Colonic mucosa (tissue), 4 donors: Measurements from ENCODE around the gene HNRNPA1. TPM values are rescaled to one million over a fixed set of nuclear protein-coding genes. Genes with fewer than 3 reads are reported as not detected.

Experiments
- DNase-seq: peaks from one replicate; pipeline ENCODE4 v3.0.0-alpha.2; 2020
- H3K27ac ChIP-seq: fragments of 200-600 bp; one replicate; pipeline ENCODE4 v1.8.0; 2021
- H3K27me3 ChIP-seq: fragments of 200-600 bp; one replicate; pipeline ENCODE4 v1.8.0; 2021
- H3K36me3 ChIP-seq: fragments of 200-600 bp; one replicate; pipeline ENCODE4 v1.8.0; 2021
- H3K4me1 ChIP-seq: fragments of 200-600 bp; one replicate; pipeline ENCODE4 v1.8.0; 2021; ENCODE audit warnings: mild to moderate bottlenecking
- H3K4me3 ChIP-seq: fragments of 200-600 bp; one replicate; pipeline ENCODE4 v1.8.0; 2021
- H3K9ac ChIP-seq, 2 donors: one replicate each; pipeline ENCODE4 v1.7.0; 2013; ENCODE audit warnings: control low read depth in 2 of 2, low read depth in 2 of 2, low read length in 2 of 2
- H3K9me3 ChIP-seq: fragments of 200-600 bp; one replicate; pipeline ENCODE4 v1.8.0; 2021
- CTCF ChIP-seq: fragments of 200-600 bp; IDR thresholded peaks from one replicate; pipeline ENCODE4 v1.8.0; 2022; ENCODE audit warnings: antibody characterized with exemption, mild to moderate bottlenecking
- intact Hi-C: fragments of 100-400 bp; cut with DNase I; formaldehyde crosslinking; loops from one replicate; pipeline ENCODE4 v1.14.1; 2022
- total RNA-seq, 2 donors: library from RNA; stranded (reverse); fragmentation: NEBNext Ultra II Directional in 1 of 2; extraction: Animal tissue kit (Norgen Biotek cat#: 25700) in 1 of 2; gene quantifications; one replicate each; pipeline ENCODE4 v1.2.1, GENCODE V29; 2021
- donor health status: healthy.
- donor health status: DM: no; HTN: no; CAD: no.
- donor health status: DM: no; HTN: no; CAD: no.

HNRNPA1 gene
- total RNA-seq, 2 donors from 2014 or later, result 716 to 1,090 TPM

GRCh38 chr12:54240971-54241588 is 39.4 kb upstream of the HNRNPA1 start:
- H3K4me3 ChIP-seq, result no peak overlapping the region
- no peaks in the 10 kb centered on the region for H3K9me3 ChIP-seq
- no peaks in the 10 kb centered on the region for H3K27me3 ChIP-seq
- DNase-seq, result no peak
- no peak overlapping the region for H3K9ac ChIP-seq
- H3K27ac ChIP-seq, result no peak overlapping the region
- TF ChIP-seq CTCF, result no peak
- H3K36me3 ChIP-seq, result no peaks in the 10 kb centered on the region
- intact Hi-C loops, result no loop called here
- no peaks in the 10 kb centered on the region for H3K4me1 ChIP-seq

GRCh38 chr12:54246011-54246641 is 34.4 kb upstream of the HNRNPA1 start:
- Histone ChIP-seq H3K4me1 (no peaks in the 10 kb centered on the region), H3K36me3 (no peaks in the 10 kb centered on the region), H3K9me3 (no peaks in the 10 kb centered on the region), H3K27ac (no peak overlapping the region), H3K9ac (no peak overlapping the region), H3K27me3 (no peaks in the 10 kb centered on the region), H3K4me3 (no peak overlapping the region)
- intact Hi-C loops, result no loop called here
- no peak for DNase-seq
- no peak for TF ChIP-seq CTCF

DNA sequence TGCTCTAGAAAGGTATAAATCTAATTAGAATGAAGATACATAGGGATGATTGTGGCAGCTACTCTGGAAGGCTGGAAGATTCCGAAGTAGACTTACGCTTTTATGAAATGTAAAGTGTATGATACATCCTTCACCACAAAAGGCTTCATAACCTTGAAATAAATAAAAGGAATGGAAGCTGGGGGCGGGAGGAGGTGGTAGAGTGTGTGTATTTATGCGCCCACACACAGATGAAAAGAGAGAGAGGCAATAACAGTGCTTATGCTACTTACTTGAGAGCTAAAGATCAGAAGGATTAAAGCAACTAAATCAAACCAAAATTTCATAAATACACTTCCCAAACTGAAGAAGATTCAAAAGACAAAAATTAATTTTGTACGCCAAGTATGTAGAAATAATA is 31.0 kb upstream of the HNRNPA1 start:
- no peak overlapping the region for H3K4me3 ChIP-seq
- H3K27ac ChIP-seq, result no peak overlapping the region
- H3K36me3 ChIP-seq, result no peaks in the 10 kb centered on the region
- no peak for DNase-seq
- H3K9me3 ChIP-seq, result no peaks in the 10 kb centered on the region
- intact Hi-C loops, result no loop called here
- no peaks in the 10 kb centered on the region for H3K4me1 ChIP-seq
- no peak for TF ChIP-seq CTCF
- H3K27me3 ChIP-seq, result no peaks in the 10 kb centered on the region
- no peak overlapping the region for H3K9ac ChIP-seq

DNA sequence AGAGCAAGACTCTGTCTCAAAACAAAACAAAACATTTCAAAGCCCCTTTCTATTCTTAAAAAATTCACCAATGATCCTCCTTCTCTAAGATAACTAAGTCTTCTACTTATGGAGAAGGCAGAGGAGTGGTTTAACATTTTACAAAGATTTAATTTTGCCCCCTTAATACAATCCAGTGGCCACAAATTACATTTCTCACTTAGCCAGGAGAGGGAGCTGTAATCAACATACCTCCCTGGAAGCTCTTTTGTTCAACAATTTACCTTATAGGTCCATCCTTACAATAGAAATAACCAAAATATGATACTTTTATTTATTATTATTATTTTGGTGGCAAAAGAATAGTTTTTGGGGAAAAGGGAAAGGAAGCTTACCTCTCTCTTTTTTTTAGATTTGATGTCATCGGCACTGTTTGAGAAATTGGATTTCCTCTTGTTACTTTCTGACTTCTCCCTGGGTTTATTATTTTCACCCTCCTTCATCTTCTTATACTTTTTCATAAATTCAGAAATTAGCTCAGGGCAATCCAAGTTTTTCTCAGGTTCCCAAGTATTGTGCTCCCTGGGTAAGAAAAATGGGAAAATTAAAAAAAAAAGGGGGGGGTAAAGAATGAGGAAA is 28.8 kb upstream of the HNRNPA1 start:
- peak; percentile 65 for TF ChIP-seq CTCF
- intact Hi-C loops, result no loop called here
- no peak overlapping the region for H3K27ac ChIP-seq
- no peak overlapping the region for H3K9ac ChIP-seq
- no peak overlapping the region for H3K4me3 ChIP-seq
- no peaks in the 10 kb centered on the region for H3K9me3 ChIP-seq
- H3K4me1 ChIP-seq, result no peaks in the 10 kb centered on the region
- DNase-seq, result no peak
- no peaks in the 10 kb centered on the region for H3K36me3 ChIP-seq
- no peaks in the 10 kb centered on the region for H3K27me3 ChIP-seq

DNA sequence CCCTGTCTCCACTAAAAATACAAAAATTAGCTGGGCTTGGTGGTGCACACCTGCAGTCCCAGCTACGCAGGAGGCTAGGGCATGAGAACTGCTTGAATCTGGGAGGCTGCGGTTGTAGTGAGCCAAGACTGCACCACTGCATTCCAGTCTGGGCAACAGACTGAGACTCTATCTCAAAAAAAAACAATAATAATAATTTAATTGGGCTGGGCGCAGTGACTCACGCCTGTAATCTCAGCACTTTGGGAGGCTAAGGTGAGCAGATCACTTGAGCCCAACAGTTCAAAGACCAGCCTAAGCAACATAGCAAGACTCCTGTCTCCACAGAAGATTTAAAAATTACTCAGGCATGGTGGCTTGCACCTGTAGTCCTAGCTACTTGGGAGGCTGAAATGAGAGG is 27.3 kb upstream of the HNRNPA1 start:
- TF ChIP-seq CTCF, result no peak
- no peaks in the 10 kb centered on the region for H3K36me3 ChIP-seq
- DNase-seq, result no peak
- no peaks in the 10 kb centered on the region for H3K9me3 ChIP-seq
- H3K27ac ChIP-seq, result no peak overlapping the region
- no peak overlapping the region for H3K4me3 ChIP-seq
- H3K9ac ChIP-seq, result no peak overlapping the region
- intact Hi-C loops, result no loop called here
- H3K27me3 ChIP-seq, result no peaks in the 10 kb centered on the region
- H3K4me1 ChIP-seq, result no peaks in the 10 kb centered on the region
